Adrenal gland (tissue), 12 donors: ENCODE data around the gene PLEKHG7. TPM values are rescaled to one million over a fixed set of nuclear protein-coding genes. Genes with fewer than 3 reads are reported as not detected.

Source experiments
- DNase-seq, 7 donors: peaks; one replicate each; pipeline ENCODE4 v3.0.0-alpha.2; 2019 to 2020
- H3K27ac ChIP-seq, 5 donors: fragments of 200-600 bp; sonication (generic) in 4 of 5; 1 replicate in 3 of 5; 2 replicates in 2 of 5; pipeline versions ENCODE4 v1.5.1 to v1.8.0; 2016 to 2020; ENCODE audit warnings: mild to moderate bottlenecking in 1 of 5
- H3K27me3 ChIP-seq: fragments of 200-600 bp; 2 replicates; pipeline ENCODE4 v1.8.0; 2021
- H3K36me3 ChIP-seq, 2 donors: fragments of 200-600 bp; replicated peaks in 1 of 2; 1 replicate in 1 of 2; 2 replicates in 1 of 2; pipeline versions ENCODE4 v1.5.1 to v1.8.0; 2018 to 2022
- H3K4me1 ChIP-seq, 2 donors: fragments of 200-600 bp; replicated peaks in 1 of 2; 1 replicate in 1 of 2; 2 replicates in 1 of 2; pipeline versions ENCODE4 v1.5.1 to v1.8.0; 2018 to 2021
- H3K4me3 ChIP-seq, 4 donors: fragments of 200-600 bp; sonication (generic) in 3 of 4; one replicate each; pipeline ENCODE4 v1.5.1; 2016 to 2018
- H3K9me3 ChIP-seq, 3 donors: fragments of 200-600 bp; sonication (generic) in 1 of 3; replicated peaks in 1 of 3; 1 replicate in 2 of 3; 2 replicates in 1 of 3; pipeline versions ENCODE4 v1.5.1 to v1.8.0; 2016 to 2021
- POLR2A ChIP-seq, 2 donors: fragments of 450-650 bp; IDR thresholded peaks; one replicate each; pipeline ENCODE4 v1.6.1; 2017; ENCODE audit warnings: antibody characterized with exemption in 2 of 2, mild to moderate bottlenecking in 2 of 2, moderate library complexity in 1 of 2
- WGBS, 4 donors: extraction: QIAGEN DNeasy Blood & Tissue Kit in 2 of 4; methylation state at CpG; one replicate each; pipeline versions ENCODE4 v1.1.5 to v1.1.7; 2013 to 2017; 5-methylcytosine and 5-hydroxymethylcytosine counted together
- intact Hi-C, 2 donors: fragments of 100-400 bp; cut with DNase I; formaldehyde crosslinking; loops; one replicate each; pipeline versions ENCODE4 v1.14.1 to v1.15.0; 2022 to 2023
- polyA plus RNA-seq, 3 donors: library from polyadenylated mRNA; stranded (reverse); fragments of 200-250 nt in 2 of 3; fragments of 350-450 nt in 1 of 3; fragmentation: Illumina TruSeq in 1 of 3; extraction: RNeasy Lipid Tissue Mini Kit (QIAGEN cat#74804) in 1 of 3; gene quantifications; one replicate each; pipeline ENCODE4 v1.2.3, GENCODE V29; 2013 to 2014
- total RNA-seq, 9 donors: library from RNA; depleted of rRNA in 4 of 9; stranded (reverse); fragments of >200 nt in 4 of 9; fragments of 120-200 nt in 1 of 9; fragmentation: NEBNext Ultra II Directional in 1 of 9; extraction: Animal tissue kit (Norgen Biotek cat#: 25700) in 1 of 9; gene quantifications; one replicate each; pipeline versions ENCODE4 v1.1.0 to v1.2.4, GENCODE V29; 2013 to 2023
- TF ChIP-seq, protein P1 (sequence below), 6 experiments: fragments of 450-650 bp in 4 of 6; fragments of 200-600 bp in 2 of 6; sonication (generic) in 1 of 6; IDR thresholded peaks; 1 replicate in 5 of 6; 2 replicates in 1 of 6; pipeline versions ENCODE4 v1.5.1 to v1.8.0; 2016 to 2021; ENCODE audit warnings: antibody characterized with exemption in 6 of 6, mild to moderate bottlenecking in 2 of 6, moderate library complexity in 1 of 6
- donor health status: healthy with polysubstance abuse.
- donor health status: Bipolar disorder and iron deficiency.
- donor health status: DM: yes; HTN: yes; CAD: no.
- donor health status: DM: no; HTN: no; CAD: no.
- donor health status: DM: no; HTN: no; CAD: no.
- donor health status: DM: yes; HTN: yes; CAD: no.

Gene PLEKHG7
- total and polyA plus RNA-seq, 12 donors = not detected

GRCh38 chr12:92718483-92718990 lies 15.7 kb downstream of the PLEKHG7 start:
- Histone ChIP-seq H3K36me3 (no peaks in the 10 kb centered on the region), H3K9me3 (no peaks in the 10 kb centered on the region), H3K27me3 (no peaks in the 10 kb centered on the region), H3K4me1 (peaks cover 8 to 14% of the 10 kb centered on the region in 2 donors), H3K27ac (no peak overlapping the region), H3K4me3 (no peak overlapping the region)
- no peak for DNase-seq
- no peak for TF ChIP-seq POLR2A (IDR thresholded peaks at IDR 0.05)
- TF ChIP-seq, protein P1, sequence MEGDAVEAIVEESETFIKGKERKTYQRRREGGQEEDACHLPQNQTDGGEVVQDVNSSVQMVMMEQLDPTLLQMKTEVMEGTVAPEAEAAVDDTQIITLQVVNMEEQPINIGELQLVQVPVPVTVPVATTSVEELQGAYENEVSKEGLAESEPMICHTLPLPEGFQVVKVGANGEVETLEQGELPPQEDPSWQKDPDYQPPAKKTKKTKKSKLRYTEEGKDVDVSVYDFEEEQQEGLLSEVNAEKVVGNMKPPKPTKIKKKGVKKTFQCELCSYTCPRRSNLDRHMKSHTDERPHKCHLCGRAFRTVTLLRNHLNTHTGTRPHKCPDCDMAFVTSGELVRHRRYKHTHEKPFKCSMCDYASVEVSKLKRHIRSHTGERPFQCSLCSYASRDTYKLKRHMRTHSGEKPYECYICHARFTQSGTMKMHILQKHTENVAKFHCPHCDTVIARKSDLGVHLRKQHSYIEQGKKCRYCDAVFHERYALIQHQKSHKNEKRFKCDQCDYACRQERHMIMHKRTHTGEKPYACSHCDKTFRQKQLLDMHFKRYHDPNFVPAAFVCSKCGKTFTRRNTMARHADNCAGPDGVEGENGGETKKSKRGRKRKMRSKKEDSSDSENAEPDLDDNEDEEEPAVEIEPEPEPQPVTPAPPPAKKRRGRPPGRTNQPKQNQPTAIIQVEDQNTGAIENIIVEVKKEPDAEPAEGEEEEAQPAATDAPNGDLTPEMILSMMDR (IDR thresholded peaks at IDR 0.05) = no peak
- WGBS, 4 donors = 85 to 94% (median 88%) methylated on average over 2 of the region's 2 CpGs
- intact Hi-C loops = no loop called here

GRCh38 chr12:92719674-92720073 lies 16.9 kb downstream of the PLEKHG7 start:
- no peak for TF ChIP-seq POLR2A (IDR thresholded peaks at IDR 0.05)
- TF ChIP-seq, protein P1 (IDR thresholded peaks at IDR 0.05) = no peak
- 19 to 35% (median 31%) methylated on average over 6 of the region's 6 CpGs for WGBS, 4 donors
- H3K36me3 ChIP-seq = no peaks in the 10 kb centered on the region
- peak; percentile 23 to 70 (median 38) for DNase-seq
- peak overlapping the region in 2 of 5 donors; percentile 48 to 55 for H3K27ac ChIP-seq
- peaks cover 8 to 14% of the 10 kb centered on the region in 2 donors for H3K4me1 ChIP-seq
- H3K9me3 ChIP-seq = no peaks in the 10 kb centered on the region
- intact Hi-C loops = no loop called here
- no peak overlapping the region for H3K4me3 ChIP-seq
- H3K27me3 ChIP-seq = no peaks in the 10 kb centered on the region

GRCh38 chr12:92721130-92721529 lies 18.3 kb downstream of the PLEKHG7 start:
- Histone ChIP-seq H3K27ac (no peak overlapping the region), H3K9me3 (no peaks in the 10 kb centered on the region), H3K27me3 (no peaks in the 10 kb centered on the region), H3K4me3 (no peak overlapping the region), H3K4me1 (peaks cover 8 to 14% of the 10 kb centered on the region in 2 donors), H3K36me3 (no peaks in the 10 kb centered on the region)
- intact Hi-C loops = no loop called here
- no peak for TF ChIP-seq POLR2A (IDR thresholded peaks at IDR 0.05)
- TF ChIP-seq, protein P1 (IDR thresholded peaks at IDR 0.05) = no peak
- DNase-seq = no peak
- 84 to 90% (median 88%) methylated on average over 8 of the region's 8 CpGs for WGBS, 4 donors

GRCh38 chr12:92721656-92722055 lies 18.9 kb downstream of the PLEKHG7 start:
- WGBS, 4 donors = 58 to 89% (median 87%) methylated on average over 1 of the region's 1 CpG

More at GRCh38 chr12:92721656-92722055, 18.9 kb downstream of the PLEKHG7 start:
- Histone ChIP-seq H3K9me3 (no peaks in the 10 kb centered on the region), H3K4me1 (peaks cover 8 to 14% of the 10 kb centered on the region in 2 donors), H3K36me3 (no peaks in the 10 kb centered on the region), H3K27ac (no peak overlapping the region), H3K27me3 (no peaks in the 10 kb centered on the region), H3K4me3 (no peak overlapping the region)
- intact Hi-C loops = no loop called here
- no peak for DNase-seq
- TF ChIP-seq, protein P1 (IDR thresholded peaks at IDR 0.05) = no peak
- TF ChIP-seq POLR2A (IDR thresholded peaks at IDR 0.05) = no peak
